RWPE2 (cell line): ENCODE results near the gene TGFBR3L.
"Not testable (repeated sequence)": the region's sequence is repeated elsewhere in the genome, so short reads cannot be mapped to it uniquely, and the experiment has no call there.

Source experiments
- ATAC-seq: fragments of 200-7000 bp; cut with Tn5 transposase; 3 replicates; pipeline ENCODE4 v1.9.1; 2021; ENCODE audit warnings: low read depth
- DNase-seq: peaks from one replicate; pipeline ENCODE4 v3.0.0-alpha.2; 2020; ENCODE audit warnings: low spot score
- H3K27ac ChIP-seq: fragments of 450-650 bp; 2 replicates; pipeline ENCODE4 v1.5.1; 2017; ENCODE audit warnings: mild to moderate bottlenecking; ENCODE audit not compliant: poor library complexity, severe bottlenecking
- H3K27me3 ChIP-seq: fragments of 250-450 bp; sonication (Bioruptor Pico); 2 replicates; pipeline ENCODE4 v1.5.1; 2021; ENCODE audit warnings: mild to moderate bottlenecking, moderate library complexity; ENCODE audit not compliant: insufficient read depth, poor library complexity, severe bottlenecking
- H3K36me3 ChIP-seq: fragments of 250-450 bp; sonication (Bioruptor Pico); 2 replicates; pipeline ENCODE4 v1.5.1; 2020; ENCODE audit warnings: low read depth, mild to moderate bottlenecking, moderate library complexity
- H3K4me1 ChIP-seq: fragments of 250-450 bp; sonication (Bioruptor Pico); 2 replicates; pipeline ENCODE4 v1.5.1; 2021; ENCODE audit warnings: mild to moderate bottlenecking, moderate library complexity; ENCODE audit not compliant: insufficient read depth, poor library complexity, severe bottlenecking
- H3K4me3 ChIP-seq: fragments of 250-450 bp; sonication (Bioruptor Pico); 2 replicates; pipeline ENCODE4 v1.5.1; 2021; ENCODE audit warnings: mild to moderate bottlenecking, moderate library complexity; ENCODE audit not compliant: severe bottlenecking
- H3K9me3 ChIP-seq: fragments of 250-450 bp; sonication (Bioruptor Pico); 2 replicates; pipeline ENCODE4 v1.5.1; 2021; ENCODE audit warnings: mild to moderate bottlenecking, moderate library complexity; ENCODE audit not compliant: severe bottlenecking
- CTCF ChIP-seq: fragments of 450-650 bp; IDR thresholded peaks from one replicate; pipeline ENCODE4 v1.5.1; 2017; ENCODE audit warnings: mild to moderate bottlenecking, moderate library complexity; ENCODE audit not compliant: poor library complexity, severe bottlenecking

TGFBR3L gene

DNA sequence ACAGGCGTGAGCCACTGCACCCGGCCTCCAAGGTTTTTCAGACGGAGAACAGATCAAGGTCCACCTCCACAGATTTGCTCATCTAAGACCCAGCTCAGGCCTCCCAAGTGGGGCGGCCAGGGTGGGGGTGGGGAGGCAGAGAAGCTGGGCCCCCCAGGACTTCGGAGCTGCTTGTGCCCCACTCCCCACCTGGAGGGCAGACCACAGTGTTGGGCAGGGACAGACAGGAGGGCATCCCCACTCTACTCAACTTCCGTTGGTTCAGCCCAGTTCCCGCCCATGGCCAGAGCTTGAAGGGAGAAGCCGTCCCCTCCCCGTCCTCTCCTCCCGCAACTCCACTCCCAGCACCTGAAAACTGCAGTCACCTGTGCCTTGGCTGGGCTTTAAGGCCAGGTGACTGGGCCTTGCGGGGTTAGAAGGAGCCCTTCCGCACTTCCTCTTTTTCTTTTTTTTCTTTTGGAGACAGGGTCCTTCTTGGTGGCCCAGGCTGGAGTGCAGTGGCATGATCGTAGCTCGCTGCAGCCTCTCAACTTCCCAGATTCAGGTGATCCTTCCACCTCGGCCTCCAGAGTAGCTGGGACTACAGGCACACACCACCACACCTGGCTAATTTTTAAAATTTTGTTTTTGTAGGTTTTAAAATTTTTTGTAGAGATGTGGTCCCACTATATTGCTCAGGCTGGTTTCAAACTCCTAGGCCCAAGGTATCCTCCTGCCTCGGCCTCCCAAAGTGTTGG is 27.1 kb upstream of the TGFBR3L start:
- H3K4me1 ChIP-seq = no peaks in the 10 kb centered on the region
- H3K36me3 ChIP-seq = no peaks in the 10 kb centered on the region
- TF ChIP-seq CTCF = no peak
- H3K4me3 ChIP-seq = no peak overlapping the region
- DNase-seq (no peak), ATAC-seq (no peak)
- no peaks in the 10 kb centered on the region for H3K27me3 ChIP-seq
- H3K9me3 ChIP-seq = no peaks in the 10 kb centered on the region
- H3K27ac ChIP-seq = no peak overlapping the region

DNA sequence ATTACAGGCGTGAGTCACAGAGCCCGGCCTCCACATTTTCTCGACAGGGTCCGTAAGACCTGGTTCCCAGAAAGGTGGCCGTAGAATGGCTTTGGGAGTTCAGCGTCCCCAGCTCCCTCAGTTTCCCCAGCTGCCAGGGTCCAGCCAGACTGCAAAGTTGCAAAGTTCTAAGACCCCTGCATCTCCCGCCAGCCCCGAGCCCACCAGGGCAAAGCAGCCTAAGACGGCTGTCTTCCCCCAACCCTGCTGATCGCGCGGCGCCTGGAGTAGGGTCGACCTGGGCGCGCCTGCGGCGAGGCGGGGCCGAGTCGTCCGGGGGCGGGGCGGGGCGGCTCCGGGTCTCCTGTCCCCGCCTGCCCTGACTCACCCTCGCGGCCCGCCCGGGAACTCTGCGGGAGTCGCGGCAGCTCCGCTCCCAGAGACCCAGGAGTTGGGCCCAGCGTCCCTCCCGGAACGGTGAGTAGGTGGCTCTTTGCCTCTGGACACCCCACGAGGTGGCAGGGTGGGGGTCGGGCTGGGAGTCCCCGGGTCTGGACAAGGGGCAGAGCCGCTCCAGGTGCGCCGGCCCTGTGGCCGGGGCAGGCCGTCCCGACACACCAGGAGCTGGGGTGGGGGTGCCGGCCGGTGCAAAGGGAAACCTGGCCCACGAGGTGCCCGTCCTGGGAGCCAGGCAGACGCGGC is 26.3 kb upstream of the TGFBR3L start, which contains the start of gene LRRC8E:
Gene LRRC8E (plus strand): TSS at position 366 of the 681 bp plus-strand sequence. CDS start 7,094 bp downstream, outside the sequence.
- TF ChIP-seq CTCF = no peak
- H3K4me1 ChIP-seq = no peaks in the 10 kb centered on the region
- no peaks in the 10 kb centered on the region; the same call in 1 of the 2 replicates for H3K36me3 ChIP-seq
- no peak for DNase-seq
- no peak within 1 kb of the TSS for H3K27ac ChIP-seq
- peak within 1 kb of the TSS; percentile 52 for H3K4me3 ChIP-seq
- no peaks in the 10 kb centered on the region for H3K9me3 ChIP-seq
- ATAC-seq = peak; percentile 94
- no peaks in the 10 kb centered on the region for H3K27me3 ChIP-seq

GRCh38 chr19:7888826-7889217 is 25.8 kb upstream of the TGFBR3L start:
- Histone ChIP-seq H3K27ac (no peak overlapping the region), H3K27me3 (no peaks in the 10 kb centered on the region), H3K36me3 (no peaks in the 10 kb centered on the region; the same call in 1 of the 2 replicates), H3K4me1 (no peaks in the 10 kb centered on the region), H3K9me3 (no peaks in the 10 kb centered on the region), H3K4me3 (peak overlapping the region; percentile 52)
- ATAC-seq = no peak
- DNase-seq = no peak
- TF ChIP-seq CTCF = no peak

GRCh38 chr19:7893362-7894101 is 21.1 kb upstream of the TGFBR3L start:
- H3K4me3 ChIP-seq, H3K9me3 ChIP-seq, ATAC-seq, H3K27me3 ChIP-seq, DNase-seq, H3K36me3 ChIP-seq: not testable (repeated sequence)
- Histone ChIP-seq H3K27ac (peak overlapping the region; percentile 50), H3K4me1 (peaks cover 14% of the 10 kb centered on the region)

DNA sequence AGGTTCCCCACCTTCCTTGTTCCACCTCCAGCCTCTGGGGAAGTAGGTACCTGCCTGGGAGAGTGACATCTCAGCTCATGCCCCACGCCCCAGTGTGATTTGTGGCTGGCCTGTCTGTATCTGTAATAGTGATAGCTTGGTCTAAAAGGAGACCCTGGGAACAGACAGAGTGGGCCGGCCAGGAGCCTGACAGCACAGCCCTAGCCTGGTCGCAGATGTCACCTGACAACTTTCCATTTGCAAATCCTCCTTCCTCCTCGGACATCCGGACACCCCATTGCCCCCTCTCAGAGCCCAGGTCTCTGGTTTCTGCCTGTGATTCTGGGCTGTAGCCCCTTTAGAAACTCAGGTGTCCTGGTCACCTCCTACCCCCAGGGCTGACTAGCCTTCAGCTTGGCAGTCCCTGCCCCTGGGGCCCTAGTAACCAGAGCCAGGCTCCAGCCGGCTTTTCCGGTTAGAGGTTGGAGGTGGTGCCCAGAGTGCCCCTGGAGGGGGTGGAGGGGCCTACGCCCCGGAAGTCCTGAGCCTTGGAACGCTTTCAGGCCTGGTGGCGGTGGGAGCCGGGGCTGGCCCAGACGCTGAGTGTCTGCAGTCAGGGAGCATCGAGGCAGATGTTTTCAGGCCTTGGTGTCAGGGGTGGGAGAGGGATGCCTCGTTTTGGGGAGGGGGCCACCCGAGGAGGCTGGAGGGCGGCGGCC is 19.9 kb upstream of the TGFBR3L start:
- H3K27me3 ChIP-seq = no peaks in the 10 kb centered on the region
- peaks cover 14% of the 10 kb centered on the region for H3K4me1 ChIP-seq
- peak overlapping the region; percentile 50 for H3K27ac ChIP-seq
- H3K9me3 ChIP-seq = no peaks in the 10 kb centered on the region
- ATAC-seq (peak; percentile 81), DNase-seq (no peak)
- no peak for TF ChIP-seq CTCF
- peaks cover 13% of the 10 kb centered on the region for H3K36me3 ChIP-seq
- H3K4me3 ChIP-seq = no peak overlapping the region
